GM23338 (cell line): ENCODE data around the gene CES3. TPM values are rescaled to one million over a fixed set of nuclear protein-coding genes. Genes with fewer than 3 reads are reported as not detected.

Experiments
- ATAC-seq: fragments of 200-7000 bp; cut with Tn5 transposase; 3 replicates; pipeline ENCODE4 v1.9.1; 2020
- DNase-seq: peaks from one replicate; pipeline ENCODE4 v3.0.0-alpha.2; 2015; ENCODE audit warnings: low spot score
- H2AFZ ChIP-seq: fragments of 200-600 bp; sonication (generic); 2 replicates; pipeline ENCODE4 v1.8.0; 2016; ENCODE audit warnings: antibody characterized with exemption, mild to moderate bottlenecking, moderate library complexity
- H3F3A ChIP-seq: fragments of 200-600 bp; sonication (generic); replicated peaks from 2 replicates; pipeline ENCODE4 v1.8.0; 2017; ENCODE audit warnings: antibody characterized with exemption, mixed run types, low read depth
- H3K27ac ChIP-seq: fragments of 200-600 bp; sonication (generic); 2 replicates; pipeline ENCODE4 v1.6.1; 2016; ENCODE audit warnings: low read depth
- H3K27me3 ChIP-seq: fragments of 200-600 bp; sonication (generic); 2 replicates; pipeline ENCODE4 v1.8.0; 2016; ENCODE audit warnings: mild to moderate bottlenecking, mixed run types, moderate library complexity; ENCODE audit not compliant: insufficient read depth
- H3K36me3 ChIP-seq: fragments of 200-600 bp; sonication (generic); 2 replicates; pipeline ENCODE4 v1.8.0; 2016; ENCODE audit warnings: mild to moderate bottlenecking; ENCODE audit not compliant: insufficient read depth
- H3K4me1 ChIP-seq: fragments of 200-600 bp; sonication (generic); 2 replicates; pipeline ENCODE4 v1.8.0; 2016; ENCODE audit warnings: mild to moderate bottlenecking, moderate library complexity; ENCODE audit not compliant: insufficient read depth
- H3K4me2 ChIP-seq: fragments of 200-600 bp; sonication (generic); 2 replicates; pipeline ENCODE4 v1.7.1; 2017; ENCODE audit warnings: mixed run types
- H3K4me3 ChIP-seq: fragments of 200-600 bp; sonication (generic); 2 replicates; pipeline ENCODE4 v1.6.1; 2016; ENCODE audit warnings: mixed run types
- H3K79me2 ChIP-seq: fragments of 200-600 bp; sonication (generic); replicated peaks from 2 replicates; pipeline ENCODE4 v1.8.0; 2017; ENCODE audit warnings: mild to moderate bottlenecking; ENCODE audit not compliant: insufficient read depth
- H3K9me2 ChIP-seq: fragments of 200-600 bp; sonication (generic); 2 replicates; pipeline ENCODE4 v1.8.0; 2017; ENCODE audit not compliant: insufficient read depth
- H4K20me1 ChIP-seq: fragments of 200-600 bp; sonication (generic); replicated peaks from 2 replicates; pipeline ENCODE4 v1.8.0; 2017; ENCODE audit warnings: mild to moderate bottlenecking; ENCODE audit not compliant: insufficient read depth
- H3K27ac Mint-ChIP-seq: 2 replicates; pipeline ENCODE4 v1.8.0; 2020; ENCODE audit warnings: inconsistent platforms, mild to moderate bottlenecking, moderate library complexity, mixed read lengths
- H3K27me3 Mint-ChIP-seq: 3 replicates; pipeline ENCODE4 v1.8.0; 2022; ENCODE audit warnings: low read depth, mild to moderate bottlenecking, moderate library complexity, mixed read lengths, inconsistent platforms; ENCODE audit not compliant: insufficient read depth, poor library complexity
- H3K36me3 Mint-ChIP-seq: 3 replicates; pipeline ENCODE4 v1.8.0; 2021; ENCODE audit warnings: low read depth, mild to moderate bottlenecking, inconsistent platforms, moderate library complexity, mixed read lengths
- H3K4me1 Mint-ChIP-seq: 3 replicates; pipeline ENCODE4 v1.8.0; 2020; ENCODE audit warnings: mild to moderate bottlenecking, inconsistent platforms, mixed read lengths
- H3K4me3 Mint-ChIP-seq: 3 replicates; pipeline ENCODE4 v1.8.0; 2021; ENCODE audit warnings: moderate library complexity, mild to moderate bottlenecking, inconsistent platforms, mixed read lengths
- H3K9me3 Mint-ChIP-seq: 3 replicates; pipeline ENCODE4 v1.8.0; 2020; ENCODE audit warnings: moderate library complexity, mild to moderate bottlenecking, inconsistent platforms, mixed read lengths
- CREB1 ChIP-seq: fragments of 250-450 bp; sonication (Bioruptor Pico); IDR thresholded peaks from 2 replicates; pipeline ENCODE4 v1.5.0; 2020; ENCODE audit warnings: low read depth, mild to moderate bottlenecking, moderate library complexity
- ETS1 ChIP-seq: IDR thresholded peaks from 2 replicates; pipeline ENCODE4 v1.6.1; 2016; ENCODE audit warnings: antibody characterized with exemption
- EZH2 ChIP-seq: fragments of 200-600 bp; sonication (generic); IDR thresholded peaks from one replicate; pipeline ENCODE4 v1.8.0; 2017; ENCODE audit warnings: antibody characterized with exemption, mild to moderate bottlenecking, low read depth; ENCODE audit not compliant: unreplicated experiment
- EZH2phosphoT487 ChIP-seq: fragments of 200-600 bp; sonication (generic); IDR thresholded peaks from one replicate; pipeline ENCODE4 v1.8.1; 2018; ENCODE audit warnings: antibody characterized with exemption; ENCODE audit not compliant: unreplicated experiment
- JUNB ChIP-seq: IDR thresholded peaks from one replicate; pipeline ENCODE4 v1.6.1; 2016; ENCODE audit warnings: antibody characterized with exemption; ENCODE audit not compliant: unreplicated experiment
- NANOG ChIP-seq: IDR thresholded peaks from 2 replicates; pipeline ENCODE4 v1.6.1; 2016; ENCODE audit warnings: antibody characterized with exemption, borderline replicate concordance
- POLR2AphosphoS5 ChIP-seq: IDR thresholded peaks from 2 replicates; pipeline ENCODE4 v1.6.1; 2016; ENCODE audit warnings: antibody characterized with exemption, low read depth
- REST ChIP-seq: IDR thresholded peaks from one replicate; pipeline ENCODE4 v1.6.1; 2018; ENCODE audit warnings: antibody characterized with exemption; ENCODE audit not compliant: unreplicated experiment
- polyA plus RNA-seq: library from polyadenylated mRNA; unstranded; fragments of >200 nt; fragmentation: Nextera tagmentation; extraction: Ambion mirVana; gene quantifications from 2 replicates; pipeline ENCODE4 v1.2.1, GENCODE V29; 2016
- total RNA-seq: library from RNA; depleted of rRNA; stranded (reverse); fragments of >200 nt; shearing (Covaris generic); gene quantifications from 2 replicates; pipeline ENCODE4 v1.2.3, GENCODE V29; 2014
- TF ChIP-seq, protein P1 (sequence below): fragments of 250-450 bp; sonication (Bioruptor Pico); IDR thresholded peaks from 2 replicates; pipeline ENCODE4 v1.5.0; 2020; ENCODE audit warnings: mild to moderate bottlenecking, moderate library complexity

The CES3 gene
- total and polyA plus RNA-seq, 2 experiments from 2014 or later, result 0.55 to 1.0 TPM

DNA sequence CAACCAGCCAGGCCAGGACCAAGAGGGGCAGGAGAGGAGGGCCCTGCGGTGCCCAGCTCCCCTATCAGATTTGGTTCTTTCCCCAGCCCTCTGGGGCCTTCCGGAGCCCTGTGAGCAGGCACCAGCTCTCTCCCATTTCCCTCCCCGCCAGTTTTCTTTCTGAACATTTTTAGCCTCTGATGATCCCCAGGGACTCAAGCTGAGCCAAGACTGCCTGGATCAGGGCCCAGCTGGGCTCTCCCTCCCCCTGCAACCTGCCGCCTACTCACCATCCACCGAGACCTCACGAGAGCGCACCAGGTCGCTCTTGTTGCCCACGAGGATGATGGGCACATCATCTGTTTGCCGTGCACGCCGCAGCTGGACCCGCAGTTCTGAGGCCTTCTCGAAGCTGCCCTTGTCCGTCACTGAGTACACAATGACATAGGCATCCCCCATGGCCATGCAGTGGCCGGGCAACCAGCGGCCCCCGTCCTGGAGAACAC, 37.8 kb upstream of the CES3 start:
- Mint-ChIP-seq H3K36me3 (no peaks in the 10 kb centered on the region), H3K4me1 (peaks cover 8% of the 10 kb centered on the region), H3K9me3 (no peaks in the 10 kb centered on the region; the same call in 2 of the 3 replicates), H3K4me3 (no peak overlapping the region), H3K27ac (no peak overlapping the region), H3K27me3 (peaks cover 45% of the 10 kb centered on the region)
- H3K4me2 ChIP-seq, result no peak overlapping the region
- no peak overlapping the region for H2AFZ ChIP-seq
- no peaks in the 10 kb centered on the region for H3K9me2 ChIP-seq
- H3K36me3 ChIP-seq, result no peaks in the 10 kb centered on the region
- H3F3A ChIP-seq, result no peaks in the 10 kb centered on the region
- H3K4me1 ChIP-seq, result no peaks in the 10 kb centered on the region
- peaks cover 48% of the 10 kb centered on the region for H3K27me3 ChIP-seq
- no peaks in the 10 kb centered on the region for H3K79me2 ChIP-seq
- TF ChIP-seq JUNB, result no peak
- TF ChIP-seq POLR2AphosphoS5, result no peak
- TF ChIP-seq, protein P1, sequence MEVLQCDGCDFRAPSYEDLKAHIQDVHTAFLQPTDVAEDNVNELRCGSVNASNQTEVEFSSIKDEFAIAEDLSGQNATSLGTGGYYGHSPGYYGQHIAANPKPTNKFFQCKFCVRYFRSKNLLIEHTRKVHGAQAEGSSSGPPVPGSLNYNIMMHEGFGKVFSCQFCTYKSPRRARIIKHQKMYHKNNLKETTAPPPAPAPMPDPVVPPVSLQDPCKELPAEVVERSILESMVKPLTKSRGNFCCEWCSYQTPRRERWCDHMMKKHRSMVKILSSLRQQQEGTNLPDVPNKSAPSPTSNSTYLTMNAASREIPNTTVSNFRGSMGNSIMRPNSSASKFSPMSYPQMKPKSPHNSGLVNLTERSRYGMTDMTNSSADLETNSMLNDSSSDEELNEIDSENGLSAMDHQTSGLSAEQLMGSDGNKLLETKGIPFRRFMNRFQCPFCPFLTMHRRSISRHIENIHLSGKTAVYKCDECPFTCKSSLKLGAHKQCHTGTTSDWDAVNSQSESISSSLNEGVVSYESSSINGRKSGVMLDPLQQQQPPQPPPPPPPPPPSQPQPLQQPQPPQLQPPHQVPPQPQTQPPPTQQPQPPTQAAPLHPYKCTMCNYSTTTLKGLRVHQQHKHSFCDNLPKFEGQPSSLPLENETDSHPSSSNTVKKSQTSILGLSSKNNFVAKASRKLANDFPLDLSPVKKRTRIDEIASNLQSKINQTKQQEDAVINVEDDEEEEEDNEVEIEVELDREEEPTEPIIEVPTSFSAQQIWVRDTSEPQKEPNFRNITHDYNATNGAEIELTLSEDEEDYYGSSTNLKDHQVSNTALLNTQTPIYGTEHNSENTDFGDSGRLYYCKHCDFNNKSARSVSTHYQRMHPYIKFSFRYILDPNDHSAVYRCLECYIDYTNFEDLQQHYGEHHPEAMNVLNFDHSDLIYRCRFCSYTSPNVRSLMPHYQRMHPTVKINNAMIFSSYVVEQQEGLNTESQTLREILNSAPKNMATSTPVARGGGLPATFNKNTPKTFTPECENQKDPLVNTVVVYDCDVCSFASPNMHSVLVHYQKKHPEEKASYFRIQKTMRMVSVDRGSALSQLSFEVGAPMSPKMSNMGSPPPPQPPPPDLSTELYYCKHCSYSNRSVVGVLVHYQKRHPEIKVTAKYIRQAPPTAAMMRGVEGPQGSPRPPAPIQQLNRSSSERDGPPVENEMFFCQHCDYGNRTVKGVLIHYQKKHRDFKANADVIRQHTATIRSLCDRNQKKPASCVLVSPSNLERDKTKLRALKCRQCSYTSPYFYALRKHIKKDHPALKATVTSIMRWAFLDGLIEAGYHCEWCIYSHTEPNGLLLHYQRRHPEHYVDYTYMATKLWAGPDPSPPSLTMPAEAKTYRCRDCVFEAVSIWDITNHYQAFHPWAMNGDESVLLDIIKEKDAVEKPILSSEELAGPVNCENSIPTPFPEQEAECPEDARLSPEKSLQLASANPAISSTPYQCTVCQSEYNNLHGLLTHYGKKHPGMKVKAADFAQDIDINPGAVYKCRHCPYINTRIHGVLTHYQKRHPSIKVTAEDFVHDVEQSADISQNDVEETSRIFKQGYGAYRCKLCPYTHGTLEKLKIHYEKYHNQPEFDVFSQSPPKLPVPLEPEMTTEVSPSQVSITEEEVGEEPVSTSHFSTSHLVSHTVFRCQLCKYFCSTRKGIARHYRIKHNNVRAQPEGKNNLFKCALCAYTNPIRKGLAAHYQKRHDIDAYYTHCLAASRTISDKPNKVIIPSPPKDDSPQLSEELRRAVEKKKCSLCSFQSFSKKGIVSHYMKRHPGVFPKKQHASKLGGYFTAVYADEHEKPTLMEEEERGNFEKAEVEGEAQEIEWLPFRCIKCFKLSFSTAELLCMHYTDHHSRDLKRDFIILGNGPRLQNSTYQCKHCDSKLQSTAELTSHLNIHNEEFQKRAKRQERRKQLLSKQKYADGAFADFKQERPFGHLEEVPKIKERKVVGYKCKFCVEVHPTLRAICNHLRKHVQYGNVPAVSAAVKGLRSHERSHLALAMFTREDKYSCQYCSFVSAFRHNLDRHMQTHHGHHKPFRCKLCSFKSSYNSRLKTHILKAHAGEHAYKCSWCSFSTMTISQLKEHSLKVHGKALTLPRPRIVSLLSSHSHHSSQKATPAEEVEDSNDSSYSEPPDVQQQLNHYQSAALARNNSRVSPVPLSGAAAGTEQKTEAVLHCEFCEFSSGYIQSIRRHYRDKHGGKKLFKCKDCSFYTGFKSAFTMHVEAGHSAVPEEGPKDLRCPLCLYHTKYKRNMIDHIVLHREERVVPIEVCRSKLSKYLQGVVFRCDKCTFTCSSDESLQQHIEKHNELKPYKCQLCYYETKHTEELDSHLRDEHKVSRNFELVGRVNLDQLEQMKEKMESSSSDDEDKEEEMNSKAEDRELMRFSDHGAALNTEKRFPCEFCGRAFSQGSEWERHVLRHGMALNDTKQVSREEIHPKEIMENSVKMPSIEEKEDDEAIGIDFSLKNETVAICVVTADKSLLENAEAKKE (CRISPR knock-in tag), result no peak
- no peak for DNase-seq
- H4K20me1 ChIP-seq, result no peaks in the 10 kb centered on the region
- no peak overlapping the region for H3K27ac ChIP-seq
- H3K4me3 ChIP-seq, result no peak overlapping the region
- ATAC-seq, result no peak

- H3K27me3 ChIP-seq, result peaks cover 48% of the 10 kb centered on the region
- ATAC-seq, result no peak
- Mint-ChIP-seq H3K9me3 (no peaks in the 10 kb centered on the region; the same call in 2 of the 3 replicates), H3K27me3 (peaks cover 45% of the 10 kb centered on the region), H3K36me3 (no peaks in the 10 kb centered on the region), H3K4me1 (peaks cover 8% of the 10 kb centered on the region), H3K4me3 (no peak overlapping the region), H3K27ac (no peak overlapping the region)
- H3K27ac ChIP-seq, result no peak overlapping the region
- no peaks in the 10 kb centered on the region for H3K79me2 ChIP-seq
- H3K9me2 ChIP-seq, result no peaks in the 10 kb centered on the region
- H3K4me3 ChIP-seq, result no peak overlapping the region
- H2AFZ ChIP-seq, result no peak overlapping the region
- no peaks in the 10 kb centered on the region for H3K36me3 ChIP-seq
- H3F3A ChIP-seq, result no peaks in the 10 kb centered on the region
- H3K4me1 ChIP-seq, result no peaks in the 10 kb centered on the region
- H3K4me2 ChIP-seq, result no peak overlapping the region
- no peak for DNase-seq
- H4K20me1 ChIP-seq, result no peaks in the 10 kb centered on the region
- TF ChIP-seq JUNB (no peak), EZH2phosphoT487 (no peak), CREB1 (CRISPR knock-in tag) (no peak), ETS1 (no peak), REST (no peak), NANOG (no peak), EZH2 (no peak)
Observed at GRCh38 chr16:66923866-66924265, 37.2 kb upstream of the CES3 start.
